GM21825 (cell line): ENCODE measurements around the gene PPP1R7.

Source experiments
- ATAC-seq: cut with Tn5 transposase; IDR thresholded peaks from one replicate; pipeline ENCODE4 v1.9.1; 2021; ENCODE audit warnings: mild to moderate bottlenecking, moderate library complexity; ENCODE audit not compliant: unreplicated experiment

The PPP1R7 gene

GRCh38 chr2:241226723-241227572, 76.7 kb downstream of the PPP1R7 start:
- no peak for ATAC-seq

- ATAC-seq: no peak
These were observed 77.3 kb downstream of the PPP1R7 start for GRCh38 chr2:241227594-241227993.

- ATAC-seq: no peak
These were observed 78.0 kb downstream of the PPP1R7 start for GRCh38 chr2:241228081-241228859.

- no peak for ATAC-seq
These were observed 78.7 kb downstream of the PPP1R7 start for GRCh38 chr2:241228860-241229516.

GRCh38 chr2:241229563-241230401, 79.5 kb downstream of the PPP1R7 start:
- no peak for ATAC-seq

GRCh38 chr2:241230435-241230834, 80.2 kb downstream of the PPP1R7 start:
- ATAC-seq: no peak

- no peak for ATAC-seq
These were observed 82.7 kb downstream of the PPP1R7 start for GRCh38 chr2:241232736-241233575.
